Thyroid gland (tissue), 4 donors: ENCODE measurements around the gene SENP5.

Source experiments
- CTCF ChIP-seq, 6 experiments: fragments of 200-600 bp in 3 of 6; fragments of 450-650 bp in 3 of 6; sonication (generic) in 3 of 6; IDR thresholded peaks; one replicate each; pipeline ENCODE4 v1.5.1; 2016 to 2019; ENCODE audit warnings: antibody characterized with exemption in 6 of 6, mild to moderate bottlenecking in 2 of 6, inconsistent platforms in 1 of 6, moderate library complexity in 1 of 6
- POLR2A ChIP-seq, 2 donors: fragments of 450-650 bp; IDR thresholded peaks; one replicate each; pipeline ENCODE4 v1.6.1; 2017; ENCODE audit warnings: antibody characterized with exemption in 2 of 2, mild to moderate bottlenecking in 2 of 2, moderate library complexity in 1 of 2

DNA sequence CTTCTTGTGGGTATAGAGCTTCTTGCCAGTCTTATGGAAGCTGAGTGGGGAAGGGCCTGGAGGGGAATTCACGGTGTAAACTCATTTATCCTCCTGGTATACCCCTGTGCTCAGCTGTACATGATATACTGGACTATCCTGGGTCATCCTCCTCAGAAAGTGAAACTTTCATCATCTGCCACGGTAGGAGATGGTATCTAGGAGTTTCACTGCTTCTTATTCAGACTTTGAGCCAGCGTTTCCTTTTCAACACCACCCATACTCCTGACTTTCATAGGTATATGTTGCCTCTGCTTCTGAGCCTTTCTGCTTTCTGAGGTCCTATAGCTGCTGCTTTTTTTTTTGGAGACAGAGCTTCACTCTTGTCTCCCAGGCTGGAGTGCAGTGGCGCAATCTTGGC lies 15.6 kb downstream of the SENP5 start:
- TF ChIP-seq CTCF (IDR thresholded peaks at IDR 0.05): no peak
- no peak for TF ChIP-seq POLR2A (IDR thresholded peaks at IDR 0.05)
